Suprapubic skin (tissue), 4 donors: Measurements from ENCODE around the gene NDUFV1. TPM values are rescaled to one million over a fixed set of nuclear protein-coding genes. Genes with fewer than 3 reads are reported as not detected.

Experiments used
- DNase-seq, 2 donors: peaks; one replicate each; pipeline ENCODE4 v3.0.0-alpha.2; 2019; ENCODE audit warnings: low spot score in 2 of 2
- H3K27ac ChIP-seq: fragments of 200-600 bp; sonication (generic); one replicate; pipeline ENCODE4 v1.5.1; 2019
- H3K27me3 ChIP-seq: fragments of 200-600 bp; sonication (generic); one replicate; pipeline ENCODE4 v1.5.1; 2019
- H3K36me3 ChIP-seq: fragments of 200-600 bp; sonication (generic); one replicate; pipeline ENCODE4 v1.5.1; 2019
- H3K4me1 ChIP-seq: fragments of 200-600 bp; sonication (generic); one replicate; pipeline ENCODE4 v1.5.1; 2019
- H3K4me3 ChIP-seq: fragments of 200-600 bp; sonication (generic); one replicate; pipeline ENCODE4 v1.5.1; 2019; ENCODE audit warnings: mild to moderate bottlenecking
- H3K9me3 ChIP-seq: fragments of 200-600 bp; sonication (generic); one replicate; pipeline ENCODE4 v1.5.1; 2019
- CTCF ChIP-seq, 2 donors: fragments of 200-600 bp in 1 of 2; fragments of 450-650 bp in 1 of 2; sonication (generic) in 1 of 2; IDR thresholded peaks; one replicate each; pipeline ENCODE4 v1.5.1; 2016 to 2019; ENCODE audit warnings: antibody characterized with exemption in 2 of 2, mild to moderate bottlenecking in 1 of 2, moderate library complexity in 1 of 2
- EP300 ChIP-seq: sonication (generic); formaldehyde crosslinking; IDR thresholded peaks from one replicate; pipeline ENCODE4 v1.6.1; 2017; ENCODE audit warnings: antibody characterized with exemption
- POLR2A ChIP-seq, 2 donors: fragments of 450-650 bp; IDR thresholded peaks; one replicate each; pipeline ENCODE4 v1.6.1; 2017; ENCODE audit warnings: antibody characterized with exemption in 2 of 2, mild to moderate bottlenecking in 2 of 2, moderate library complexity in 2 of 2
- POLR2AphosphoS5 ChIP-seq, 3 donors: sonication (generic); formaldehyde crosslinking; IDR thresholded peaks; one replicate each; pipeline ENCODE4 v1.6.1; 2017; ENCODE audit warnings: antibody characterized with exemption in 3 of 3
- WGBS: methylation state at CpG from one replicate; pipeline ENCODE4 v1.1.5; 2018; 5-methylcytosine and 5-hydroxymethylcytosine counted together
- total RNA-seq, 4 donors: library from RNA; depleted of rRNA; stranded (reverse); fragments of >200 nt; gene quantifications; one replicate each; pipeline ENCODE4 v1.1.0, GENCODE V29; 2016

NDUFV1 gene
- total RNA-seq, 4 donors from 2014 or later: 200 to 361 (median 275) TPM

- no peak for DNase-seq
- no peak overlapping the region for H3K4me3 ChIP-seq
- no peaks in the 10 kb centered on the region for H3K9me3 ChIP-seq
- TF ChIP-seq POLR2A (IDR thresholded peaks at IDR 0.05) (no peak), EP300 (no peak), POLR2AphosphoS5 (IDR thresholded peaks at IDR 0.05) (no peak), CTCF (IDR thresholded peaks at IDR 0.05) (no peak)
- no peaks in the 10 kb centered on the region for H3K36me3 ChIP-seq
- no peak overlapping the region for H3K27ac ChIP-seq
- H3K27me3 ChIP-seq: peaks cover 3% of the 10 kb centered on the region
- no peaks in the 10 kb centered on the region for H3K4me1 ChIP-seq
- WGBS: 91% methylated on average over 4 of the region's 4 CpGs
Observed at GRCh38 chr11:67564230-67564629, 42.5 kb upstream of the NDUFV1 start.

DNA sequence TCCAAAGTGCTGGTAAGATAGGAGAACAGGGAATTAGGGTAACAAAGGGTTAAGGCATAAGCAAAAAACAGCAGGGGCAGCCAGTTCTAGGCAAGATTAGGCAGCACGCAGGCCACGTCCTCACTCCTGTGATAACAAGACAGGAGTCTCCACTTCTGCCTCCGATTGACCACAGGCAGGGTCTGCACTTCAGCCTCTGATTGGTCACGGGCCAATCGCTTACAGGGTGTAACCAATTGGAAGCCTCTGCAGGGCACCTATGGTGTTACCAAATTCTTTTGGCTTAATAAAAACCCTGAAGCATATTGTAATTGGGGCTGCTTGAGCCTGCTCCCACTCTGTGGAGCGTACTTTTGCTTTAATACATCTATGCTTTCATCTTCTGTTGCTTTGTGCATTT, 35.3 kb upstream of the NDUFV1 start:
- no peaks in the 10 kb centered on the region for H3K4me1 ChIP-seq
- DNase-seq: no peak
- TF ChIP-seq CTCF (IDR thresholded peaks at IDR 0.05) (no peak), POLR2AphosphoS5 (IDR thresholded peaks at IDR 0.05) (no peak), POLR2A (IDR thresholded peaks at IDR 0.05) (no peak), EP300 (no peak)
- WGBS: 45% methylated on average over 6 of the region's 6 CpGs
- no peak overlapping the region for H3K4me3 ChIP-seq
- no peak overlapping the region for H3K27ac ChIP-seq
- H3K9me3 ChIP-seq: no peaks in the 10 kb centered on the region
- peaks cover 6% of the 10 kb centered on the region for H3K27me3 ChIP-seq
- H3K36me3 ChIP-seq: no peaks in the 10 kb centered on the region

DNA sequence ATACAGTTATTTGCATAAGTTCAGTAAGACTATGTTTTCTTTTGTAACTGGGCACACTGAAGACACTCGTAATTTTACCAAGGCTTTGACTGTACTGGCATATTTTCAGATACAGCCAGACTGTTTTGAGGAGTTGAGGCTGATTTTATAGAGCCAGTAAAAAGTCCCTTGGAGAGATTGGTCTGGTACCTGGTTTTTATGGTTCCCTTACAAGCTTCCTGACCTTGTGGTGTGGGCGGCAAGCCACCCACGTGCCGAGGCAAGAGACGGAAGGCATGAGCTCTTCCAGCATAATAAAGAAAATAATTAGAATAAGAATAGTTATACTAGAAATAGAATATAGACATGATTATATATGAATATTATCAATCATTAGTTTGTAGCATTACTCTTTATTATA, 34.4 kb upstream of the NDUFV1 start:
- no peak for TF ChIP-seq POLR2A (IDR thresholded peaks at IDR 0.05)
- TF ChIP-seq EP300: no peak
- no peak for TF ChIP-seq POLR2AphosphoS5 (IDR thresholded peaks at IDR 0.05)
- no peak for TF ChIP-seq CTCF (IDR thresholded peaks at IDR 0.05)
- Histone ChIP-seq H3K27me3 (peaks cover 11% of the 10 kb centered on the region), H3K36me3 (no peaks in the 10 kb centered on the region), H3K4me1 (no peaks in the 10 kb centered on the region), H3K27ac (no peak overlapping the region), H3K4me3 (no peak overlapping the region), H3K9me3 (no peaks in the 10 kb centered on the region)
- WGBS: 19% methylated on average over 5 of the region's 5 CpGs
- no peak for DNase-seq

GRCh38 chr11:67572747-67573419, 33.9 kb upstream of the NDUFV1 start:
- no peak overlapping the region for H3K27ac ChIP-seq
- no peak for DNase-seq
- WGBS: 63% methylated on average over 21 of the region's 21 CpGs
- no peaks in the 10 kb centered on the region for H3K36me3 ChIP-seq
- H3K27me3 ChIP-seq: peaks cover 16% of the 10 kb centered on the region
- no peaks in the 10 kb centered on the region for H3K4me1 ChIP-seq
- H3K9me3 ChIP-seq: no peaks in the 10 kb centered on the region
- H3K4me3 ChIP-seq: no peak overlapping the region
- no peak for TF ChIP-seq EP300
- peak; percentile 47 to 77 for TF ChIP-seq CTCF (IDR thresholded peaks at IDR 0.05)

DNA sequence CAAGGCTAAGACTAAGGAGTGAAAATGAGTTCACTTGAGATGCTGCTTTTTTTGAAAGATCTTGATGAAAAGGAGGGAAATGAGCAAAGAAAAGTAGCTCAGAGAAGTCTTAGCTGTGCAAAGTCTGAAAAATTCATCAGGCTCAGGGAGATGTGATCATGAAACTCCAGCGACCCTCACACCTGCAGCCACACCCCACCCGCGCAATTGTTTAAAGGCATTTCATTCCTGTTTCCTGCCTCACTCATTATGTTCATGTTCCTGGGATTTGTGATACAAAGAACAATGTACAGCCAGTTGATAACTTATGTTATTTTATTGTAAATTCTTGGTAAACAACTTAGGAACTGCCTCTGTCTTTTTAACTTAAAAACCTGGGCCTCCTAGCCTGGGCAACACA, 31.8 kb upstream of the NDUFV1 start:
- Histone ChIP-seq H3K27ac (no peak overlapping the region), H3K27me3 (peaks cover 16% of the 10 kb centered on the region), H3K4me1 (peaks cover 5% of the 10 kb centered on the region), H3K36me3 (no peaks in the 10 kb centered on the region), H3K4me3 (no peak overlapping the region), H3K9me3 (no peaks in the 10 kb centered on the region)
- no peak for DNase-seq
- TF ChIP-seq POLR2A (IDR thresholded peaks at IDR 0.05) (no peak), EP300 (no peak), POLR2AphosphoS5 (IDR thresholded peaks at IDR 0.05) (no peak), CTCF (IDR thresholded peaks at IDR 0.05) (no peak)
- WGBS: 64% methylated on average over 3 of the region's 3 CpGs
